K562 (cell line): Measurements from ENCODE around the gene CD68. TPM values are rescaled to one million over a fixed set of nuclear protein-coding genes. Genes with fewer than 3 reads are reported as not detected.

Source experiments
- ARHGAP35 ChIP-seq: fragments of 450-650 bp; IDR thresholded peaks from 2 replicates; pipeline ENCODE4 v1.6.1; 2018; ENCODE audit not compliant: partially characterized antibody
- ILF3 ChIP-seq: fragments of 450-650 bp; IDR thresholded peaks from 2 replicates; pipeline ENCODE4 v1.6.1; 2018; ENCODE audit warnings: antibody characterized with exemption, mild to moderate bottlenecking, moderate library complexity, borderline replicate concordance
- RCOR1 ChIP-seq, 2 experiments: IDR thresholded peaks; 2 replicates each; pipeline ENCODE4 v1.6.1; 2012; ENCODE audit warnings: low read depth in 2 of 2, low read length in 2 of 2, borderline replicate concordance in 1 of 2, improper control_type of control experiment in 1 of 2
- SNAPC5 ChIP-seq: fragments of 250-450 bp; sonication (Bioruptor Pico); IDR thresholded peaks from 2 replicates; pipeline ENCODE4 v1.8.0; 2021; ENCODE audit warnings: moderate library complexity, mild to moderate bottlenecking, inconsistent platforms
- TGIF2 ChIP-seq: sonication (generic); formaldehyde crosslinking; IDR thresholded peaks from 2 replicates; pipeline ENCODE4 v1.8.1; 2022; ENCODE audit warnings: mild to moderate bottlenecking, missing genetic modification reagents, moderate library complexity
- ZBTB34 ChIP-seq: fragments of 250-450 bp; sonication (Bioruptor Pico); IDR thresholded peaks from 2 replicates; pipeline ENCODE4 v1.8.0; 2021; ENCODE audit warnings: mild to moderate bottlenecking, moderate library complexity
- ZSCAN29 ChIP-seq: fragments of 450-650 bp; IDR thresholded peaks from 2 replicates; pipeline ENCODE4 v1.6.1; 2017
- polyA plus RNA-seq, 8 experiments: library from polyadenylated mRNA; depleted of rRNA in 4 of 8; stranded (reverse) in 5 of 8; unstranded in 3 of 8; fragments of >200 nt; fragmentation: Nextera tagmentation in 2 of 8; fragmentation: Illumina TruSeq in 1 of 8; extraction: Ambion mirVana in 2 of 8; extraction: Trizol in 1 of 8; gene quantifications; 2 replicates each; pipeline versions ENCODE4 v1.2.1 to v1.2.3, GENCODE V29; 2011 to 2014; ENCODE audit warnings: inconsistent platforms in 1 of 8, missing spikeins in 1 of 8
- total RNA-seq, 7 experiments: library from RNA; depleted of rRNA in 6 of 7; stranded (reverse); fragments of >200 nt in 6 of 7; fragmentation: Illumina TruSeq in 2 of 7; extraction: Trizol in 2 of 7; gene quantifications; 2 replicates each; pipeline versions ENCODE4 v1.2.1 to v1.2.3, GENCODE V29; 2011 to 2021; ENCODE audit warnings: low replicate concordance in 1 of 7
- TF ChIP-seq, protein P1 (sequence below): fragments of 200-600 bp; sonication (generic); IDR thresholded peaks from one replicate; pipeline ENCODE4 v1.6.1; 2012; ENCODE audit warnings: mild to moderate bottlenecking, low read depth, low read length, inconsistent platforms
- TF ChIP-seq, protein P2 (sequence below): fragments of 450-650 bp; IDR thresholded peaks from 2 replicates; pipeline ENCODE4 v1.6.1; 2016; ENCODE audit warnings: mild to moderate bottlenecking

Gene CD68
- total and polyA plus RNA-seq, 9 of the 15 experiments (the other 6 are each of a cell fraction or from before 2014, with no cell fraction given) = 28.2 to 89.8 (median 37.7) TPM

DNA sequence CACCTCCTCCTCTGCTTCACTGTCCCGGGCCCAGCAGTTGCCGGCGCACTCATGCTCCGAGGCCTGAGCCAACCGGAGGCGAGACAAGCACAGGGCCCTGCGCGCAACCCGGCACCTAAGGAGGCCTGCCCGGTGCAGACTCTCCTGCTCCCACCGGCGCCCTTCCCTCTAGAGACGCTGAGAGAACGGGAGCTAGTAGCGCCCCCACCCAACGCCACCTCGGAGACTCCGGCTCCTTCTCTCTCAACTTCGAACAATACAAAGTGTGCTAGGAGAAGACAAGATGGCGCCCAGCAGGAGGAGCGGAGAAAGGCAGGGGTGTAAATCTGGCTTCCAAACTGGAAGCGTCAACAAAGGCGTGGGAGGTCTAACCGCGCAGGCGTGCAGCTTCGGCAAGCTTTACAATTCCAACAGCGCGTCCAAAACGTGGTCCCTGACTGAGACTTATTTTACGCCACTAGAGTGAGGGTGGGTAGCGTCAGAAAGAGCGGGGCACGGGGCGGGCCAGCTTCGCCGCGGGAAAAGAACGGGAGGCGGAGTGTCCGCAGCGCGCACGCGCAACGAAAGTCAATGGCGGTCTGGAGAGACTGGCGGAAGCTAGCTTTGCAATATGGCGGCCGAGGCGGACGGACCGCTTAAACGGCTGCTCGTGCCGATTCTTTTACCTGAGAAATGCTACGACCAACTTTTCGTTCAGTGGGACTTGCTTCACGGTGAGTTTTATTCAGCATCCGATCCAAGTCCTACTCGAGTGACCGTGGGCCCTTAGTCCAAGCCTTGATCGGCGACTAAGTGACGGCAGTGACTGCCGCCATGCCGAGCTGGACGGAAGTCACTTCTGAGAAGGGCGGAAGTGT, 4.0 kb downstream of the CD68 start, which contains the start of gene MPDU1 (continued):
- TF ChIP-seq, protein P1, sequence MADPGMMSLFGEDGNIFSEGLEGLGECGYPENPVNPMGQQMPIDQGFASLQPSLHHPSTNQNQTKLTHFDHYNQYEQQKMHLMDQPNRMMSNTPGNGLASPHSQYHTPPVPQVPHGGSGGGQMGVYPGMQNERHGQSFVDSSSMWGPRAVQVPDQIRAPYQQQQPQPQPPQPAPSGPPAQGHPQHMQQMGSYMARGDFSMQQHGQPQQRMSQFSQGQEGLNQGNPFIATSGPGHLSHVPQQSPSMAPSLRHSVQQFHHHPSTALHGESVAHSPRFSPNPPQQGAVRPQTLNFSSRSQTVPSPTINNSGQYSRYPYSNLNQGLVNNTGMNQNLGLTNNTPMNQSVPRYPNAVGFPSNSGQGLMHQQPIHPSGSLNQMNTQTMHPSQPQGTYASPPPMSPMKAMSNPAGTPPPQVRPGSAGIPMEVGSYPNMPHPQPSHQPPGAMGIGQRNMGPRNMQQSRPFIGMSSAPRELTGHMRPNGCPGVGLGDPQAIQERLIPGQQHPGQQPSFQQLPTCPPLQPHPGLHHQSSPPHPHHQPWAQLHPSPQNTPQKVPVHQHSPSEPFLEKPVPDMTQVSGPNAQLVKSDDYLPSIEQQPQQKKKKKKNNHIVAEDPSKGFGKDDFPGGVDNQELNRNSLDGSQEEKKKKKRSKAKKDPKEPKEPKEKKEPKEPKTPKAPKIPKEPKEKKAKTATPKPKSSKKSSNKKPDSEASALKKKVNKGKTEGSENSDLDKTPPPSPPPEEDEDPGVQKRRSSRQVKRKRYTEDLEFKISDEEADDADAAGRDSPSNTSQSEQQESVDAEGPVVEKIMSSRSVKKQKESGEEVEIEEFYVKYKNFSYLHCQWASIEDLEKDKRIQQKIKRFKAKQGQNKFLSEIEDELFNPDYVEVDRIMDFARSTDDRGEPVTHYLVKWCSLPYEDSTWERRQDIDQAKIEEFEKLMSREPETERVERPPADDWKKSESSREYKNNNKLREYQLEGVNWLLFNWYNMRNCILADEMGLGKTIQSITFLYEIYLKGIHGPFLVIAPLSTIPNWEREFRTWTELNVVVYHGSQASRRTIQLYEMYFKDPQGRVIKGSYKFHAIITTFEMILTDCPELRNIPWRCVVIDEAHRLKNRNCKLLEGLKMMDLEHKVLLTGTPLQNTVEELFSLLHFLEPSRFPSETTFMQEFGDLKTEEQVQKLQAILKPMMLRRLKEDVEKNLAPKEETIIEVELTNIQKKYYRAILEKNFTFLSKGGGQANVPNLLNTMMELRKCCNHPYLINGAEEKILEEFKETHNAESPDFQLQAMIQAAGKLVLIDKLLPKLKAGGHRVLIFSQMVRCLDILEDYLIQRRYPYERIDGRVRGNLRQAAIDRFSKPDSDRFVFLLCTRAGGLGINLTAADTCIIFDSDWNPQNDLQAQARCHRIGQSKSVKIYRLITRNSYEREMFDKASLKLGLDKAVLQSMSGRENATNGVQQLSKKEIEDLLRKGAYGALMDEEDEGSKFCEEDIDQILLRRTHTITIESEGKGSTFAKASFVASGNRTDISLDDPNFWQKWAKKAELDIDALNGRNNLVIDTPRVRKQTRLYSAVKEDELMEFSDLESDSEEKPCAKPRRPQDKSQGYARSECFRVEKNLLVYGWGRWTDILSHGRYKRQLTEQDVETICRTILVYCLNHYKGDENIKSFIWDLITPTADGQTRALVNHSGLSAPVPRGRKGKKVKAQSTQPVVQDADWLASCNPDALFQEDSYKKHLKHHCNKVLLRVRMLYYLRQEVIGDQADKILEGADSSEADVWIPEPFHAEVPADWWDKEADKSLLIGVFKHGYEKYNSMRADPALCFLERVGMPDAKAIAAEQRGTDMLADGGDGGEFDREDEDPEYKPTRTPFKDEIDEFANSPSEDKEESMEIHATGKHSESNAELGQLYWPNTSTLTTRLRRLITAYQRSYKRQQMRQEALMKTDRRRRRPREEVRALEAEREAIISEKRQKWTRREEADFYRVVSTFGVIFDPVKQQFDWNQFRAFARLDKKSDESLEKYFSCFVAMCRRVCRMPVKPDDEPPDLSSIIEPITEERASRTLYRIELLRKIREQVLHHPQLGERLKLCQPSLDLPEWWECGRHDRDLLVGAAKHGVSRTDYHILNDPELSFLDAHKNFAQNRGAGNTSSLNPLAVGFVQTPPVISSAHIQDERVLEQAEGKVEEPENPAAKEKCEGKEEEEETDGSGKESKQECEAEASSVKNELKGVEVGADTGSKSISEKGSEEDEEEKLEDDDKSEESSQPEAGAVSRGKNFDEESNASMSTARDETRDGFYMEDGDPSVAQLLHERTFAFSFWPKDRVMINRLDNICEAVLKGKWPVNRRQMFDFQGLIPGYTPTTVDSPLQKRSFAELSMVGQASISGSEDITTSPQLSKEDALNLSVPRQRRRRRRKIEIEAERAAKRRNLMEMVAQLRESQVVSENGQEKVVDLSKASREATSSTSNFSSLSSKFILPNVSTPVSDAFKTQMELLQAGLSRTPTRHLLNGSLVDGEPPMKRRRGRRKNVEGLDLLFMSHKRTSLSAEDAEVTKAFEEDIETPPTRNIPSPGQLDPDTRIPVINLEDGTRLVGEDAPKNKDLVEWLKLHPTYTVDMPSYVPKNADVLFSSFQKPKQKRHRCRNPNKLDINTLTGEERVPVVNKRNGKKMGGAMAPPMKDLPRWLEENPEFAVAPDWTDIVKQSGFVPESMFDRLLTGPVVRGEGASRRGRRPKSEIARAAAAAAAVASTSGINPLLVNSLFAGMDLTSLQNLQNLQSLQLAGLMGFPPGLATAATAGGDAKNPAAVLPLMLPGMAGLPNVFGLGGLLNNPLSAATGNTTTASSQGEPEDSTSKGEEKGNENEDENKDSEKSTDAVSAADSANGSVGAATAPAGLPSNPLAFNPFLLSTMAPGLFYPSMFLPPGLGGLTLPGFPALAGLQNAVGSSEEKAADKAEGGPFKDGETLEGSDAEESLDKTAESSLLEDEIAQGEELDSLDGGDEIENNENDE = no peak
- TF ChIP-seq ILF3 = no peak
- TF ChIP-seq ARHGAP35 = no peak
- TF ChIP-seq TGIF2 (CRISPR knock-in tag) = no peak
- TF ChIP-seq RCOR1 (IDR thresholded peaks at IDR 0.05; ENCODE audit: borderline replicate concordance in 1 of 2, low read depth in 2 of 2, low read length in 2 of 2) = peak in 1 of 2 experiments; percentile 79; a peak in 2 of 4 replicates
- no peak for TF ChIP-seq ZSCAN29
- TF ChIP-seq, protein P2, sequence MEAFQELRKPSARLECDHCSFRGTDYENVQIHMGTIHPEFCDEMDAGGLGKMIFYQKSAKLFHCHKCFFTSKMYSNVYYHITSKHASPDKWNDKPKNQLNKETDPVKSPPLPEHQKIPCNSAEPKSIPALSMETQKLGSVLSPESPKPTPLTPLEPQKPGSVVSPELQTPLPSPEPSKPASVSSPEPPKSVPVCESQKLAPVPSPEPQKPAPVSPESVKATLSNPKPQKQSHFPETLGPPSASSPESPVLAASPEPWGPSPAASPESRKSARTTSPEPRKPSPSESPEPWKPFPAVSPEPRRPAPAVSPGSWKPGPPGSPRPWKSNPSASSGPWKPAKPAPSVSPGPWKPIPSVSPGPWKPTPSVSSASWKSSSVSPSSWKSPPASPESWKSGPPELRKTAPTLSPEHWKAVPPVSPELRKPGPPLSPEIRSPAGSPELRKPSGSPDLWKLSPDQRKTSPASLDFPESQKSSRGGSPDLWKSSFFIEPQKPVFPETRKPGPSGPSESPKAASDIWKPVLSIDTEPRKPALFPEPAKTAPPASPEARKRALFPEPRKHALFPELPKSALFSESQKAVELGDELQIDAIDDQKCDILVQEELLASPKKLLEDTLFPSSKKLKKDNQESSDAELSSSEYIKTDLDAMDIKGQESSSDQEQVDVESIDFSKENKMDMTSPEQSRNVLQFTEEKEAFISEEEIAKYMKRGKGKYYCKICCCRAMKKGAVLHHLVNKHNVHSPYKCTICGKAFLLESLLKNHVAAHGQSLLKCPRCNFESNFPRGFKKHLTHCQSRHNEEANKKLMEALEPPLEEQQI = no peak
- TF ChIP-seq SNAPC5 (CRISPR knock-in tag) = no peak
- no peak for TF ChIP-seq ZBTB34 (CRISPR knock-in tag)
